HG03175 (cell line): ENCODE data around the gene TP53BP1.

Experiments
- ATAC-seq: cut with Tn5 transposase; IDR thresholded peaks from one replicate; pipeline ENCODE4 v1.9.1; 2021; ENCODE audit warnings: mild to moderate bottlenecking, moderate library complexity; ENCODE audit not compliant: unreplicated experiment

Gene TP53BP1

DNA sequence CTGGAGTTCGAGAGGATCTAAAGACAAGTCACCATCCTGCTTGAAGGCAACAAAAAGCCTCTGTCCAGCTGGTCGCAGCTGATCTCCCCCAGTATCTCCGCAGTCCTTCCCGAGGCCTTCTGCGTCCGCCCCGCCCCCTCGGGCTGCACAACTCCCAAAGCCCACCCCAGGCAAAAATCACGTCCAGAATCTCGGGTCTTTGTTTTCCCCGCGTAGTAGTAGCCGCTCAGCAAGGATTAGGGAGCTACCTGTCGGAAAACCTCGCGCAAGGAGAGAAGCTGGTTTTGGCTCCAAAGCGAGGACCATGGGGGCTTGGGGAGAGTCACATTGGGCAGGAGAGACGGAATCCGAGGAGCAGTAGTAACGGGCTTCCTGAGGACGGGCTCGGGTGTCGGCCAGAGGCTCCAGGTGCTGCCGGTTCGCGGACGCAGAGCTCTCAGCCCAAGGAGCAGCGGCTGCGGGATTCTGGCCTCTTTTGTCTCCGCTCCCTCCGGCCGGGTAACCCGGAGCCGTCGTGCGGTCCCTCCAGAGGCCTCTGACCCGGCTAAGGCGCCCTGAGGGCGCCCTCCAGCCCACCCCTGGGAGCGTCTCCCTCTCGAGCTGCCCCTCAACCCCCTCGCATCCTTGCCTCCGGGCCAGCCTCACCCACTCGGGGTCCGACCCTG is 122.5 kb downstream of the TP53BP1 start:
- ATAC-seq: peak; percentile 40

DNA sequence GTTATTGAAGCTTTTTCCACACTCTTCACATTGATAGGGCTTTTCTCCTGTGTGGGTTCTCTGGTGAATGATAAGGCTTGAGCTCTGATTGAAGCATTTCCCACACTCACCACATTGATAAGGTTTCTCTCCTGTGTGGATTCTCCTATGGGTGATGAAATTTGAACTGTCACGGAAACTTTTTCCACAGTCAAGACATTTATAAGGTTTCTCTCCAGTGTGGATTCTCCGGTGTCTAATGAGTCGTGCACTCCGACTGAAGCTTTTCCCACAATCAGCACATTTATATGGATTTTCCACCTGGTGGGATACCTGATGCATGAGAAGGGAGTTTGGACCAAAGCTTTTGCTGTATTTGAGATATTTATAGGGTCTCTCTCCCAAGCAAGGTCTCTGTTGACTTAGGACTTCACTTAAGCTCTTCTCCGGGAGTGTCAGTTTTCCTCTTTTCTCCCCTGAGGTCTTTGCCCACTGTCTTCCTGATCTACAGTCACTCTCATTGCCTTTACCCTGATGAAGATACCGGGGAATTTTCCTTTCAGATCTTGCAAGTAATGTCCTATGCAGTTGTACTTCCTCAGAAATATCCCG is 131.5 kb downstream of the TP53BP1 start:
- no peak for ATAC-seq

DNA sequence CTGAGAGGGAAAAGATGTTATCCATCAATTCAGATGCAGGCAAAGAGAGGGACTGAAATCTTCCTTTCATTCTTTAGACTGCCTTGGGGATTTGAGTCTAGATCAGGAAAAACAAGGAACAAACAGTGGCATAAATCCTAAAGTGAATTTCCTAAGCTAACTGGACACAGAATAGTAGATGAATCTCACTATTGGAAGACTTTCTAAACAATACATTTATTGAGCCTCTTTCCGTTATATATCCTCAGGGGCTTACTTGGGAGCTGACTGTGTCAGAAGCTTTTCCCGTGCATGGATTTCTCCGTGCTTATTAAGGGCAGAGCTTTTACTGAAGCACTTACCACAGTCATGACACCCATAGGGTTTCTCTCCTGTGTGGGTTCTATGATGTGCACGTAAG is 132.1 kb downstream of the TP53BP1 start:
- no peak for ATAC-seq
